ENCODE measurements around the gene GGN.

DNA sequence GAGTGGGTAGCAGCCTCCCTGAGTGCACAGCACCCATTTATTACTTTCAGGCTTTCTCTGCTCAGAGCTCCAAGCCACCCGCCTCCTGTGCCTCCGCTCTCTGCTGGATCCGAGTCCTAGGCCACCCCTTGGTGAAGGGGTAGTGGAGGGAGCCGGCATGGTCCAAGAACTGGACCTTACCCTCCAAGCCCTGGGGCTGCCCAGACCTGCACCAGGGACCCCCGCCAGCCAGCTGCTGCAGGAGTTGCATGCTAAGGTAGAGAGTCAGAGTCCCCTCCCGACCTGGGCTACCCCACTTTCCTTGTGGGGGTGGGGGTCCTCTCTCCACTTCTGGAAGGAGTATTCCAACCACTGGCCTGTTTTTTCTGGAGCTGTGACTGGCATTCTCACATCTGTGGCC, 17.0 kb upstream of the GGN start:
- TF ChIP-seq CTCF (IDR thresholded peaks at IDR 0.05 in 2 of 3, conservative IDR thresholded peaks at IDR 0.05 in 1 of 3; ENCODE audit: borderline replicate concordance in 1 of 3, insufficient read depth in 1 of 3, low read depth in 2 of 3, low read length in 2 of 3) (no peak), REST (IDR thresholded peaks at IDR 0.05; ENCODE audit: low read depth) (no peak), EZH2 (IDR thresholded peaks at IDR 0.05) (no peak), POLR2AphosphoS5 (IDR thresholded peaks at IDR 0.05; ENCODE audit: low read depth, low read length) (no peak), EGR1 (IDR thresholded peaks at IDR 0.05; ENCODE audit: low read depth) (no peak), POLR2A (IDR thresholded peaks at IDR 0.05; ENCODE audit: borderline replicate concordance, extremely low read depth, insufficient read depth, insufficient read length) (no peak), YY1 (IDR thresholded peaks at IDR 0.05; ENCODE audit: extremely low read depth, insufficient replicate concordance, low read depth, low read length) (no peak), EZH2phosphoT487 (IDR thresholded peaks at IDR 0.05; ENCODE audit: borderline replicate concordance) (no peak)
- TF ChIP-seq, protein P1, sequence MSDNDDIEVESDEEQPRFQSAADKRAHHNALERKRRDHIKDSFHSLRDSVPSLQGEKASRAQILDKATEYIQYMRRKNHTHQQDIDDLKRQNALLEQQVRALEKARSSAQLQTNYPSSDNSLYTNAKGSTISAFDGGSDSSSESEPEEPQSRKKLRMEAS (IDR thresholded peaks at IDR 0.05) = no peak
- TF ChIP-seq, protein P2, sequence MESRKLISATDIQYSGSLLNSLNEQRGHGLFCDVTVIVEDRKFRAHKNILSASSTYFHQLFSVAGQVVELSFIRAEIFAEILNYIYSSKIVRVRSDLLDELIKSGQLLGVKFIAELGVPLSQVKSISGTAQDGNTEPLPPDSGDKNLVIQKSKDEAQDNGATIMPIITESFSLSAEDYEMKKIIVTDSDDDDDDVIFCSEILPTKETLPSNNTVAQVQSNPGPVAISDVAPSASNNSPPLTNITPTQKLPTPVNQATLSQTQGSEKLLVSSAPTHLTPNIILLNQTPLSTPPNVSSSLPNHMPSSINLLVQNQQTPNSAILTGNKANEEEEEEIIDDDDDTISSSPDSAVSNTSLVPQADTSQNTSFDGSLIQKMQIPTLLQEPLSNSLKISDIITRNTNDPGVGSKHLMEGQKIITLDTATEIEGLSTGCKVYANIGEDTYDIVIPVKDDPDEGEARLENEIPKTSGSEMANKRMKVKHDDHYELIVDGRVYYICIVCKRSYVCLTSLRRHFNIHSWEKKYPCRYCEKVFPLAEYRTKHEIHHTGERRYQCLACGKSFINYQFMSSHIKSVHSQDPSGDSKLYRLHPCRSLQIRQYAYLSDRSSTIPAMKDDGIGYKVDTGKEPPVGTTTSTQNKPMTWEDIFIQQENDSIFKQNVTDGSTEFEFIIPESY (IDR thresholded peaks at IDR 0.05; ENCODE audit: extremely low read depth, insufficient replicate concordance, low read length) = no peak

Measured in HCT116 (cell line).